Measurements from ENCODE around the gene ITPRID1. TPM values are rescaled to one million over a fixed set of nuclear protein-coding genes. Genes with fewer than 3 reads are reported as not detected.
"Not testable (repeated sequence)": the region's sequence is repeated elsewhere in the genome, so short reads cannot be mapped to it uniquely, and the experiment has no call there.

The ITPRID1 gene
- total RNA-seq, 1 experiment from 2014 or later, result not detected

DNA sequence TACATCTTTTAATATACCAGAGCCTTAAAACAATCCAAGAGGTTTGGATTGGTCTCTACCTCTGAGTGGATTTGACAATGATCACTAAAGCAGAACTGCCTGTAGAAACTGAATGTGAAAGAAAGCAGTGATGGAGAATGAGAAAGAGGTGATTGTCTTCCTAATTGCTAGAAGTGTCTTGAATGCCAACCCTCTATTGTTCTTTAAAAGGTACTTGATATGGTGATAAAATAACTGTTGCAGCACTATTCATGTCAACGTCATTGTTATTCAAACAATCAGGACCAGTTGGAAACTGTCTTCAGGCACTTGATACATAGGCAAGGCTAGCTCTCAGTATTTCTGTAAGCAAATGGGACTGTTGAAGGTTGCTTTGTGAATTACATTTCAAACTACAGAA, 47.9 kb upstream of the ITPRID1 start:
- DNase-seq, result no peak
- no peaks in the 10 kb centered on the region for H3K9me3 ChIP-seq (ENCODE audit: low read length)
- CTCF ChIA-PET, result no interaction called here
- ATAC-seq, result no peak
- H3F3A ChIP-seq (ENCODE audit: low read length, unreplicated experiment), result no peaks in the 10 kb centered on the region
- no peak overlapping the region for H2AFZ ChIP-seq (ENCODE audit: low read length)
- intact Hi-C loops (cut with micrococcal nuclease), result no loop called here
- H3K4me1 ChIP-seq (ENCODE audit: insufficient read depth, low read length), result peaks cover 18% of the 10 kb centered on the region
- BruUV-seq (replicated peaks), result no TSS peak
- no peaks in the 10 kb centered on the region for H3K9me2 ChIP-seq (replicated peaks; ENCODE audit: low read length)
- H3K4me2 ChIP-seq (ENCODE audit: low read length), result no peak overlapping the region
- POLR2A ChIA-PET (ENCODE audit: unreplicated experiment), result no interaction called here
- no peak overlapping the region for H3K9ac ChIP-seq (ENCODE audit: low read length)
- no peaks in the 10 kb centered on the region for H3K36me3 ChIP-seq (ENCODE audit: low read depth, low read length)
- H3K27me3 ChIP-seq (ENCODE audit: low read length), result peaks cover 4% of the 10 kb centered on the region; the same call in 1 of the 2 replicates
- no peak overlapping the region for H3K27ac ChIP-seq (ENCODE audit: low read length)
- H4K20me1 ChIP-seq (ENCODE audit: low read length), result no peaks in the 10 kb centered on the region
- no peak overlapping the region for H3K4me3 ChIP-seq (ENCODE audit: low read length)
- TF ChIP-seq EZH2 (IDR thresholded peaks at IDR 0.05; ENCODE audit: low read length, unreplicated experiment) (no peak), EZH2phosphoT487 (IDR thresholded peaks at IDR 0.05; ENCODE audit: borderline replicate concordance, low read length) (no peak)
- TF ChIP-seq, protein P1, sequence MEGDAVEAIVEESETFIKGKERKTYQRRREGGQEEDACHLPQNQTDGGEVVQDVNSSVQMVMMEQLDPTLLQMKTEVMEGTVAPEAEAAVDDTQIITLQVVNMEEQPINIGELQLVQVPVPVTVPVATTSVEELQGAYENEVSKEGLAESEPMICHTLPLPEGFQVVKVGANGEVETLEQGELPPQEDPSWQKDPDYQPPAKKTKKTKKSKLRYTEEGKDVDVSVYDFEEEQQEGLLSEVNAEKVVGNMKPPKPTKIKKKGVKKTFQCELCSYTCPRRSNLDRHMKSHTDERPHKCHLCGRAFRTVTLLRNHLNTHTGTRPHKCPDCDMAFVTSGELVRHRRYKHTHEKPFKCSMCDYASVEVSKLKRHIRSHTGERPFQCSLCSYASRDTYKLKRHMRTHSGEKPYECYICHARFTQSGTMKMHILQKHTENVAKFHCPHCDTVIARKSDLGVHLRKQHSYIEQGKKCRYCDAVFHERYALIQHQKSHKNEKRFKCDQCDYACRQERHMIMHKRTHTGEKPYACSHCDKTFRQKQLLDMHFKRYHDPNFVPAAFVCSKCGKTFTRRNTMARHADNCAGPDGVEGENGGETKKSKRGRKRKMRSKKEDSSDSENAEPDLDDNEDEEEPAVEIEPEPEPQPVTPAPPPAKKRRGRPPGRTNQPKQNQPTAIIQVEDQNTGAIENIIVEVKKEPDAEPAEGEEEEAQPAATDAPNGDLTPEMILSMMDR (conservative IDR thresholded peaks at IDR 0.05; ENCODE audit: low read depth, low read length), result no peak
- no peaks in the 10 kb centered on the region for H3K79me2 ChIP-seq (ENCODE audit: low read length)

DNA sequence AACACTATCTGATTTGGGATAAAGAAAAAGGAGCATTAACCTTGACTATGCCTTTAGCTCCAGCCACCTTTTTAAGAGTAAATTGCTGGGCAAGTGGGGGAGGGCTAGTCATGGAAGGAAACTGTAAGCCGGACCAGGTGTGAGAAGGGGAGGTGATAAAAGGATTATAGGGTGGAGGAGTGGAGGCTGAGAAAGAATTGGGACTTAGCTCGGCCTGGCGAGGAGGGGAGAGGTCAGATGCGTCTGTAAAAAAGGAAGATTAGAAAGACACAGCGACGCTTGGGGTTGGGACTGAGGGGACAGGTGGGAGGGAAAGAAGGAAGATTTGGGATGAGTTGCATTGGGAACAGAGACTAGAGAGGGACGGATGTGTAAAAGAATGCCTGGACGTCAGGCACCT, 43.0 kb upstream of the ITPRID1 start:
- H3K4me3 ChIP-seq (ENCODE audit: low read length); H4K20me1 ChIP-seq (ENCODE audit: low read length); H3K9me3 ChIP-seq (ENCODE audit: low read length); ATAC-seq; H3K9me2 ChIP-seq (replicated peaks; ENCODE audit: low read length); BruUV-seq (replicated peaks); H3K9ac ChIP-seq (ENCODE audit: low read length); H3F3A ChIP-seq (ENCODE audit: low read length, unreplicated experiment); H3K4me2 ChIP-seq (ENCODE audit: low read length); CTCF ChIA-PET; POLR2A ChIA-PET (ENCODE audit: unreplicated experiment); H2AFZ ChIP-seq (ENCODE audit: low read length); intact Hi-C loops (cut with micrococcal nuclease); DNase-seq; H3K4me1 ChIP-seq (ENCODE audit: insufficient read depth, low read length); H3K79me2 ChIP-seq (ENCODE audit: low read length); H3K36me3 ChIP-seq (ENCODE audit: low read depth, low read length); H3K27ac ChIP-seq (ENCODE audit: low read length): not testable (repeated sequence)
- peaks cover 35% of the 10 kb centered on the region for H3K27me3 ChIP-seq (ENCODE audit: low read length)

DNA sequence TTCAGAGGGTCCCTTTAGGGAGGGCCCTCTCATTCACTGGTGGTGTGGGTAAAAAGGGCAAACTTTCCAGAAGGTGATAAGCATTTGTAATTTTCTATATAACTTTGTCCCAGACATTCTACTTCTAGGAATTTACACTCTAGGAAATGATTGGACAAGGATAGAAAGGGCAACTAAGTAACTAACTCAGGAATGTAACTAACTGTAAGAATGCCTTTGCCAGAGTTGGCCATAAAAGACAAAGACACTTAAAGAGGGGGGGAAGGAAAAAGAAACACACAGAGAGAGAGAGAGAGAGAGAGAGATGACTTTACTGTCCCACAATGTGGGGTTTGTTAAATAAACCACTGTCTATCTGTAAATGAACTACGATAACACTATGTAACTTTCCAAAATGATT, 38.5 kb upstream of the ITPRID1 start:
- CTCF ChIA-PET, result interaction anchor here (0.6 kb wide), 1 partner anchor 341 kb away, joined by 6 read pairs; no protein-coding TSS in a partner anchor

More for the DNA sequence above, 38.5 kb upstream of the ITPRID1 start:
- POLR2A ChIA-PET (ENCODE audit: unreplicated experiment), result no interaction called here
- Histone ChIP-seq H3K79me2 (ENCODE audit: low read length) (no peaks in the 10 kb centered on the region), H3K27me3 (ENCODE audit: low read length) (peaks cover 73% of the 10 kb centered on the region), H3K9me3 (ENCODE audit: low read length) (no peaks in the 10 kb centered on the region), H3K27ac (ENCODE audit: low read length) (no peak overlapping the region), H3K4me3 (ENCODE audit: low read length) (no peak overlapping the region), H3K4me2 (ENCODE audit: low read length) (no peak overlapping the region), H3K9ac (ENCODE audit: low read length) (no peak overlapping the region), H3F3A (ENCODE audit: low read length, unreplicated experiment) (no peaks in the 10 kb centered on the region), H3K4me1 (ENCODE audit: insufficient read depth, low read length) (no peaks in the 10 kb centered on the region), H3K9me2 (replicated peaks; ENCODE audit: low read length) (no peaks in the 10 kb centered on the region), H2AFZ (ENCODE audit: low read length) (no peak overlapping the region), H4K20me1 (ENCODE audit: low read length) (no peaks in the 10 kb centered on the region), H3K36me3 (ENCODE audit: low read depth, low read length) (no peaks in the 10 kb centered on the region)
- intact Hi-C loops (cut with micrococcal nuclease), result no loop called here
- DNase-seq, result no peak
- BruUV-seq (replicated peaks), result no TSS peak
- ATAC-seq, result no peak
- TF ChIP-seq EZH2 (IDR thresholded peaks at IDR 0.05; ENCODE audit: low read length, unreplicated experiment) (no peak), EZH2phosphoT487 (IDR thresholded peaks at IDR 0.05; ENCODE audit: borderline replicate concordance, low read length) (no peak)
- TF ChIP-seq, protein P1 (conservative IDR thresholded peaks at IDR 0.05; ENCODE audit: low read depth, low read length), result no peak
